Upper lobe of right lung (tissue), 1 donor: Measurements from ENCODE around the gene HES2. TPM values are rescaled to one million over a fixed set of nuclear protein-coding genes. Genes with fewer than 3 reads are reported as not detected.

Source experiments
- ATAC-seq: fragments of 200-7000 bp; cut with Tn5 transposase; one replicate; pipeline ENCODE4 v1.9.1; 2020; ENCODE audit warnings: mild to moderate bottlenecking, moderate library complexity
- DNase-seq: peaks from one replicate; pipeline ENCODE4 v3.0.0-alpha.2; 2020
- H3K27ac ChIP-seq: fragments of 200-600 bp; one replicate; pipeline ENCODE4 v1.8.0; 2022
- H3K27me3 ChIP-seq: fragments of 200-600 bp; one replicate; pipeline ENCODE4 v1.8.0; 2022; ENCODE audit warnings: mild to moderate bottlenecking
- H3K36me3 ChIP-seq: fragments of 200-600 bp; one replicate; pipeline ENCODE4 v1.8.0; 2022
- H3K4me1 ChIP-seq: fragments of 200-600 bp; one replicate; pipeline ENCODE4 v1.8.0; 2022
- H3K4me3 ChIP-seq: fragments of 200-600 bp; one replicate; pipeline ENCODE4 v1.8.0; 2022; ENCODE audit warnings: mild to moderate bottlenecking
- H3K9me3 ChIP-seq: fragments of 200-600 bp; one replicate; pipeline ENCODE4 v1.8.0; 2022
- CTCF ChIP-seq: fragments of 200-600 bp; IDR thresholded peaks from one replicate; pipeline ENCODE4 v1.8.0; 2022; ENCODE audit warnings: antibody characterized with exemption
- intact Hi-C: fragments of 100-400 bp; cut with DNase I; formaldehyde crosslinking; loops from one replicate; pipeline ENCODE4 v1.11.0; 2022
- total RNA-seq: library from RNA; stranded (reverse); fragmentation: NEBNext Ultra II Directional; extraction: Animal tissue kit (Norgen Biotek cat#: 25700); gene quantifications from one replicate; pipeline ENCODE4 v1.2.1, GENCODE V29; 2021
- donor health status: DM: no; HTN: yes; CAD: no; lungs with severe emphysema.

The HES2 gene
- total RNA-seq, 1 donor from 2014 or later, result 5.7 TPM

- no peak overlapping the region for H3K4me3 ChIP-seq
- no peaks in the 10 kb centered on the region for H3K36me3 ChIP-seq
- H3K4me1 ChIP-seq, result peaks cover 17% of the 10 kb centered on the region
- no peak for TF ChIP-seq CTCF
- H3K27me3 ChIP-seq, result peaks cover 62% of the 10 kb centered on the region
- H3K27ac ChIP-seq, result no peak overlapping the region
- DNase-seq, result no peak
- intact Hi-C loops, result no loop called here
- ATAC-seq, result no peak
- H3K9me3 ChIP-seq, result no peaks in the 10 kb centered on the region
Measured at GRCh38 chr1:6427441-6428390, 8.0 kb upstream of the HES2 start.

- H3K27me3 ChIP-seq, result peaks cover 67% of the 10 kb centered on the region
- no peaks in the 10 kb centered on the region for H3K9me3 ChIP-seq
- no peak overlapping the region for H3K4me3 ChIP-seq
- no peak for ATAC-seq
- no peak overlapping the region for H3K27ac ChIP-seq
- H3K4me1 ChIP-seq, result peaks cover 17% of the 10 kb centered on the region
- intact Hi-C loops, result no loop called here
- TF ChIP-seq CTCF, result no peak
- no peaks in the 10 kb centered on the region for H3K36me3 ChIP-seq
- no peak for DNase-seq
Measured at GRCh38 chr1:6426972-6427350, 7.2 kb upstream of the HES2 start.

GRCh38 chr1:6426277-6426971 lies 6.7 kb upstream of the HES2 start:
- Histone ChIP-seq H3K36me3 (no peaks in the 10 kb centered on the region), H3K4me3 (no peak overlapping the region), H3K27me3 (peaks cover 72% of the 10 kb centered on the region), H3K9me3 (no peaks in the 10 kb centered on the region), H3K4me1 (peaks cover 17% of the 10 kb centered on the region), H3K27ac (no peak overlapping the region)
- intact Hi-C loops, result no loop called here
- DNase-seq (no peak), ATAC-seq (no peak)
- no peak for TF ChIP-seq CTCF

GRCh38 chr1:6425658-6426057 lies 5.9 kb upstream of the HES2 start:
- H3K27me3 ChIP-seq, result peaks cover 79% of the 10 kb centered on the region
- no peak overlapping the region for H3K27ac ChIP-seq
- H3K4me1 ChIP-seq, result peaks cover 17% of the 10 kb centered on the region
- H3K9me3 ChIP-seq, result no peaks in the 10 kb centered on the region
- no peak overlapping the region for H3K4me3 ChIP-seq
- DNase-seq (no peak), ATAC-seq (no peak)
- intact Hi-C loops, result no loop called here
- no peaks in the 10 kb centered on the region for H3K36me3 ChIP-seq
- no peak for TF ChIP-seq CTCF

GRCh38 chr1:6424619-6425593 lies 5.2 kb upstream of the HES2 start, which contains the start of gene ESPN:
Gene ESPN, plus strand, starts transcription at chr1:6424776. Its CDS starts 180 bp downstream, at chr1:6424956.
- Histone ChIP-seq H3K36me3 (no peaks in the 10 kb centered on the region), H3K4me1 (peaks cover 25% of the 10 kb centered on the region), H3K9me3 (no peaks in the 10 kb centered on the region), H3K27me3 (peaks cover 82% of the 10 kb centered on the region), H3K27ac (no peak within 1 kb of the TSS), H3K4me3 (no peak within 1 kb of the TSS)
- ATAC-seq, result peak; percentile 54
- TF ChIP-seq CTCF, result no peak
- intact Hi-C loops, result no loop called here
- no peak for DNase-seq
